GM19025 (cell line): ENCODE data around the gene ACACB.

ENCODE experiments used
- ATAC-seq: cut with Tn5 transposase; IDR thresholded peaks from one replicate; pipeline ENCODE4 v1.9.1; 2021; ENCODE audit warnings: mild to moderate bottlenecking, low read depth, moderate library complexity; ENCODE audit not compliant: unreplicated experiment

ACACB gene

GRCh38 chr12:109247831-109248654 lies 131.7 kb downstream of the ACACB start:
- ATAC-seq, result no peak

- no peak for ATAC-seq
These were observed 134.1 kb downstream of the ACACB start for GRCh38 chr12:109250523-109250922.

- no peak for ATAC-seq
These were observed 136.4 kb downstream of the ACACB start for GRCh38 chr12:109252799-109253198.

GRCh38 chr12:109253913-109254544 lies 137.6 kb downstream of the ACACB start:
- ATAC-seq, result no peak

- ATAC-seq, result no peak
These were observed 139.0 kb downstream of the ACACB start for GRCh38 chr12:109255377-109255776.

GRCh38 chr12:109256011-109256410 lies 139.6 kb downstream of the ACACB start:
- ATAC-seq, result no peak

GRCh38 chr12:109258201-109258600 lies 141.8 kb downstream of the ACACB start:
- no peak for ATAC-seq

- no peak for ATAC-seq
These were observed 142.5 kb downstream of the ACACB start for GRCh38 chr12:109258607-109259544.

- no peak for ATAC-seq
These were observed 143.1 kb downstream of the ACACB start for GRCh38 chr12:109259545-109259895.

GRCh38 chr12:109261087-109261486 lies 144.7 kb downstream of the ACACB start:
- ATAC-seq, result no peak

- ATAC-seq, result no peak
These were observed 145.6 kb downstream of the ACACB start for GRCh38 chr12:109261939-109262338.

- ATAC-seq, result no peak
These were observed 147.1 kb downstream of the ACACB start for GRCh38 chr12:109263439-109263838.

GRCh38 chr12:109264095-109264942 lies 147.9 kb downstream of the ACACB start:
- no peak for ATAC-seq

- ATAC-seq, result no peak
These were observed 148.7 kb downstream of the ACACB start for GRCh38 chr12:109264943-109265650.

- ATAC-seq, result no peak
These were observed 149.9 kb downstream of the ACACB start for GRCh38 chr12:109266106-109266879.

GRCh38 chr12:109267361-109267760 lies 151.0 kb downstream of the ACACB start:
- no peak for ATAC-seq

GRCh38 chr12:109268896-109269295 lies 152.5 kb downstream of the ACACB start:
- ATAC-seq, result no peak

- ATAC-seq, result no peak
These were observed 153.0 kb downstream of the ACACB start for GRCh38 chr12:109269428-109269827.

- no peak for ATAC-seq
These were observed 154.1 kb downstream of the ACACB start for GRCh38 chr12:109270494-109270893.
